WI38 (cell line): ENCODE results near the gene CPPED1.

Source experiments
- H3K4me3 ChIP-seq: 2 replicates; pipeline ENCODE4 v1.5.1; 2011; ENCODE audit warnings: low read depth, mild to moderate bottlenecking, control low read depth, low read length
- CTCF ChIP-seq: IDR thresholded peaks from 2 replicates; pipeline ENCODE4 v1.5.1; 2012; ENCODE audit warnings: low read depth, mild to moderate bottlenecking, control low read depth, low read length

The CPPED1 gene

GRCh38 chr16:12614662-12615278, 188.9 kb downstream of the CPPED1 start:
- no peak for TF ChIP-seq CTCF
- no peak overlapping the region for H3K4me3 ChIP-seq

GRCh38 chr16:12613992-12614661, 189.6 kb downstream of the CPPED1 start:
- no peak overlapping the region for H3K4me3 ChIP-seq
- no peak for TF ChIP-seq CTCF

GRCh38 chr16:12613131-12613991, 190.3 kb downstream of the CPPED1 start:
- H3K4me3 ChIP-seq = no peak overlapping the region
- TF ChIP-seq CTCF = no peak

- TF ChIP-seq CTCF = no peak
- H3K4me3 ChIP-seq = no peak overlapping the region
Measured at GRCh38 chr16:12612598-12613101, 191.0 kb downstream of the CPPED1 start.

- H3K4me3 ChIP-seq = no peak overlapping the region
- TF ChIP-seq CTCF = no peak
Measured at GRCh38 chr16:12611916-12612597, 191.6 kb downstream of the CPPED1 start.

GRCh38 chr16:12611006-12611477, 192.6 kb downstream of the CPPED1 start:
- H3K4me3 ChIP-seq = no peak overlapping the region
- TF ChIP-seq CTCF = no peak
